ENCODE data around the gene ADSL. TPM values are rescaled to one million over a fixed set of nuclear protein-coding genes. Genes with fewer than 3 reads are reported as not detected.

ADSL gene
- total and polyA plus RNA-seq, 2 donors (not counting 1 experiment from before 2014, with no cell fraction given) = 67.0 to 89.8 TPM

DNA sequence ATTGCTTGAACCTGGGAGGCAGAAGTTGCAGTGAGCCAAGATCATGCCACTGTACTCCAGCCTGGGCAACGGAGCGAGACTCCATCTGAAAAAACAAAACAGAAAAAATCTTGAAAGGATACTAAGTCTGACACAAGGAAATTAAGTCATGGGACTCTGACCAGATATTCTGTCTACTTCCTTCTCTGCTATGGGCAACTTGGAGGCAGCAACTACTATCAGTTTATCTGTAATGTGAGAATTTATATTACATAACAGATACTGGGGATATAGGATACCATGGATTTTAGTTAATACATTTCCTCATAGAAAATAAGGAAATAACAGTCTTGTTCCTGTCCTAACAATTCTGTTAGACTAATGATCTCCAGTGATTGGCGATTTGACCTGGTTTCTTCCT, 22.5 kb downstream of the ADSL start:
- Histone ChIP-seq H3K9me3 (ENCODE audit: control insufficient read depth, insufficient read depth, low read depth, low read length) (no peaks in the 10 kb centered on the region), H3K4me2 (ENCODE audit: extremely low read depth, insufficient read depth, low read length) (no peak overlapping the region), H3K27ac (ENCODE audit: insufficient read depth, low read length) (no peak overlapping the region), H3K27me3 (ENCODE audit: control insufficient read depth, insufficient read depth, low read length) (no peaks in the 10 kb centered on the region), H2AFZ (ENCODE audit: low read length) (no peak overlapping the region), H3K9ac (ENCODE audit: insufficient read depth, low read length) (no peak overlapping the region), H3K79me2 (ENCODE audit: control insufficient read depth, insufficient read depth, low read length) (peaks cover 6% of the 10 kb centered on the region), H3K36me3 (ENCODE audit: control insufficient read depth, insufficient read depth, low read length) (peaks cover 11% of the 10 kb centered on the region), H4K20me1 (ENCODE audit: control insufficient read depth, extremely low read depth, insufficient read depth, low read length) (no peaks in the 10 kb centered on the region), H3K4me1 (ENCODE audit: control insufficient read depth, extremely low read depth, insufficient read depth, low read length) (no peaks in the 10 kb centered on the region), H3K4me3 (replicated peaks in 1 of 4; ENCODE audit: control extremely low read depth in 1 of 4, insufficient read depth in 1 of 4, low read depth in 3 of 4, low read length in 4 of 4) (no peak overlapping the region)
- no peak for DNase-seq (ENCODE audit: low read depth in 2 of 2)
- TF ChIP-seq EZH2 (IDR thresholded peaks at IDR 0.05; ENCODE audit: low read length, missing control alignments) = no peak
- TF ChIP-seq, protein P1, sequence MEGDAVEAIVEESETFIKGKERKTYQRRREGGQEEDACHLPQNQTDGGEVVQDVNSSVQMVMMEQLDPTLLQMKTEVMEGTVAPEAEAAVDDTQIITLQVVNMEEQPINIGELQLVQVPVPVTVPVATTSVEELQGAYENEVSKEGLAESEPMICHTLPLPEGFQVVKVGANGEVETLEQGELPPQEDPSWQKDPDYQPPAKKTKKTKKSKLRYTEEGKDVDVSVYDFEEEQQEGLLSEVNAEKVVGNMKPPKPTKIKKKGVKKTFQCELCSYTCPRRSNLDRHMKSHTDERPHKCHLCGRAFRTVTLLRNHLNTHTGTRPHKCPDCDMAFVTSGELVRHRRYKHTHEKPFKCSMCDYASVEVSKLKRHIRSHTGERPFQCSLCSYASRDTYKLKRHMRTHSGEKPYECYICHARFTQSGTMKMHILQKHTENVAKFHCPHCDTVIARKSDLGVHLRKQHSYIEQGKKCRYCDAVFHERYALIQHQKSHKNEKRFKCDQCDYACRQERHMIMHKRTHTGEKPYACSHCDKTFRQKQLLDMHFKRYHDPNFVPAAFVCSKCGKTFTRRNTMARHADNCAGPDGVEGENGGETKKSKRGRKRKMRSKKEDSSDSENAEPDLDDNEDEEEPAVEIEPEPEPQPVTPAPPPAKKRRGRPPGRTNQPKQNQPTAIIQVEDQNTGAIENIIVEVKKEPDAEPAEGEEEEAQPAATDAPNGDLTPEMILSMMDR (conservative IDR thresholded peaks at IDR 0.05 in 1 of 2, IDR thresholded peaks at IDR 0.05 in 1 of 2; ENCODE audit: low read depth in 1 of 2, low read length in 2 of 2) = no peak

DNA sequence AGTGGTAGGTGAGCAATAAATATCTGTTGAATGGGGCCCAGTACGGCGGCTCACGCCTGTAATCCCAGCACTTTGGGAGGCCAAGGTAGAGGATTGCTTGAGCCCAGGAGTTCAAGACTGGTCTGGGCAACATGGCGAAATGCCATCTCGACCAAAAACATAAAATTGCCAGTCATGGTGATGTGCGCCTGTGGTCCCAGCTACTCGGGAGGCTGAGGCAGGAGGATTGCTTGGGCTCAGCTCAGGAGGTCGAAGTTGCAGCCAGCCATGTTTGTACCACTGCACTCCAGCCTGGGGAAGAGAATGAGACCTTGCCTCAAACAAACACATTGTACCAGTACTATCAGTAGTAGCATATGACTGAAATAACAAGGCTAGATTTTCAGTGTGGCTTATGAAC, 28.3 kb downstream of the ADSL start:
- Histone ChIP-seq H3K4me1 (ENCODE audit: control insufficient read depth, extremely low read depth, insufficient read depth, low read length) (peaks cover 3% of the 10 kb centered on the region), H3K4me3 (replicated peaks in 1 of 4; ENCODE audit: control extremely low read depth in 1 of 4, insufficient read depth in 1 of 4, low read depth in 3 of 4, low read length in 4 of 4) (no peak overlapping the region), H4K20me1 (ENCODE audit: control insufficient read depth, extremely low read depth, insufficient read depth, low read length) (no peaks in the 10 kb centered on the region), H3K27me3 (ENCODE audit: control insufficient read depth, insufficient read depth, low read length) (no peaks in the 10 kb centered on the region), H3K27ac (ENCODE audit: insufficient read depth, low read length) (no peak overlapping the region), H3K9me3 (ENCODE audit: control insufficient read depth, insufficient read depth, low read depth, low read length) (no peaks in the 10 kb centered on the region), H3K79me2 (ENCODE audit: control insufficient read depth, insufficient read depth, low read length) (peaks cover 23% of the 10 kb centered on the region), H2AFZ (ENCODE audit: low read length) (no peak overlapping the region), H3K9ac (ENCODE audit: insufficient read depth, low read length) (no peak overlapping the region), H3K36me3 (ENCODE audit: control insufficient read depth, insufficient read depth, low read length) (no peaks in the 10 kb centered on the region), H3K4me2 (ENCODE audit: extremely low read depth, insufficient read depth, low read length) (no peak overlapping the region)
- TF ChIP-seq EZH2 (IDR thresholded peaks at IDR 0.05; ENCODE audit: low read length, missing control alignments) = no peak
- TF ChIP-seq, protein P1 (conservative IDR thresholded peaks at IDR 0.05 in 1 of 2, IDR thresholded peaks at IDR 0.05 in 1 of 2; ENCODE audit: low read depth in 1 of 2, low read length in 2 of 2) = no peak
- no peak for DNase-seq (ENCODE audit: low read depth in 2 of 2)

DNA sequence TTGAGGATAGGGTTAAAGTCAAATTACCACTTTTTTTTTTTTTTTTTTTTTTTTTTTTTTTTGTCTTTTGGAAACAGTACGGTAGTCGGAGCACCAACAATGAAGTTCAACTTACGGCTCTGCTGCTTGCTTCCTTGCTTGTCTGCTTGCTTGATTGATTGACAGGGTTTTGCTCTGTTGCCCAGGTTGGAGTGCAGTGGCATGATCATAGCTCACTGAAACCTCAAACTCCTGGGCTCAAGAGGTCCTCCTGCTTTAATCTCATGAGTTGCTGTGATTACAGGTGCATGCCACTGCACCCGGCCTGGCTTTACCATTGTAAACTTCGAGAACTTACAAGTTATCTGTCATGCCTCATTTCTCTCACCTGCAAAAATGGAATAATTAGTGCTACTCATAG, 29.8 kb downstream of the ADSL start:
- no peak overlapping the region for H3K9ac ChIP-seq (ENCODE audit: insufficient read depth, low read length)
- no peak for DNase-seq (ENCODE audit: low read depth in 2 of 2)
- no peak overlapping the region for H3K4me3 ChIP-seq (replicated peaks in 1 of 4; ENCODE audit: control extremely low read depth in 1 of 4, insufficient read depth in 1 of 4, low read depth in 3 of 4, low read length in 4 of 4)
- H3K9me3 ChIP-seq (ENCODE audit: control insufficient read depth, insufficient read depth, low read depth, low read length) = no peaks in the 10 kb centered on the region
- H3K79me2 ChIP-seq (ENCODE audit: control insufficient read depth, insufficient read depth, low read length) = peaks cover 21% of the 10 kb centered on the region
- TF ChIP-seq, protein P1 (conservative IDR thresholded peaks at IDR 0.05 in 1 of 2, IDR thresholded peaks at IDR 0.05 in 1 of 2; ENCODE audit: low read depth in 1 of 2, low read length in 2 of 2) = no peak
- TF ChIP-seq EZH2 (IDR thresholded peaks at IDR 0.05; ENCODE audit: low read length, missing control alignments) = no peak
- H3K4me2 ChIP-seq (ENCODE audit: extremely low read depth, insufficient read depth, low read length) = no peak overlapping the region
- no peaks in the 10 kb centered on the region for H4K20me1 ChIP-seq (ENCODE audit: control insufficient read depth, extremely low read depth, insufficient read depth, low read length)
- no peaks in the 10 kb centered on the region for H3K36me3 ChIP-seq (ENCODE audit: control insufficient read depth, insufficient read depth, low read length)
- no peak overlapping the region for H2AFZ ChIP-seq (ENCODE audit: low read length)
- H3K27me3 ChIP-seq (ENCODE audit: control insufficient read depth, insufficient read depth, low read length) = no peaks in the 10 kb centered on the region
- H3K4me1 ChIP-seq (ENCODE audit: control insufficient read depth, extremely low read depth, insufficient read depth, low read length) = peaks cover 3% of the 10 kb centered on the region
- H3K27ac ChIP-seq (ENCODE audit: insufficient read depth, low read length) = no peak overlapping the region

Data from fibroblast of lung (primary cell).